MM.1S (cell line): ENCODE data around the gene MAP3K7CL.

Experiments
- DNase-seq: peaks from one replicate; pipeline ENCODE4 v3.0.0-alpha.2; 2015
- H2AFZ ChIP-seq: fragments of 300-600 bp; sonication (generic); 2 replicates; pipeline ENCODE4 v1.6.0; 2016; ENCODE audit warnings: antibody characterized with exemption, low read length
- H3F3A ChIP-seq: fragments of 300-600 bp; sonication (generic); 2 replicates; pipeline ENCODE4 v1.6.1; 2016; ENCODE audit warnings: mild to moderate bottlenecking, antibody characterized with exemption, low read length, moderate library complexity, mixed read lengths; ENCODE audit not compliant: insufficient read depth
- H3K27ac ChIP-seq: fragments of 300-600 bp; sonication (generic); 2 replicates; pipeline ENCODE4 v1.5.1; 2016; ENCODE audit warnings: mild to moderate bottlenecking, low read length
- H3K27me3 ChIP-seq: fragments of 300-600 bp; sonication (generic); replicated peaks from 2 replicates; pipeline ENCODE4 v1.6.0; 2016; ENCODE audit warnings: low read length; ENCODE audit not compliant: insufficient read depth
- H3K36me3 ChIP-seq: fragments of 300-600 bp; sonication (generic); replicated peaks from 2 replicates; pipeline ENCODE4 v1.6.1; 2016; ENCODE audit warnings: mild to moderate bottlenecking, low read length, mixed read lengths; ENCODE audit not compliant: insufficient read depth
- H3K4me1 ChIP-seq: fragments of 300-600 bp; sonication (generic); 2 replicates; pipeline ENCODE4 v1.6.1; 2016; ENCODE audit warnings: low read length, mixed read lengths
- H3K4me2 ChIP-seq: fragments of 300-600 bp; sonication (generic); 2 replicates; pipeline ENCODE4 v1.6.0; 2016; ENCODE audit warnings: low read depth, low read length
- H3K4me3 ChIP-seq: fragments of 300-600 bp; sonication (generic); 2 replicates; pipeline ENCODE4 v1.5.1; 2016; ENCODE audit warnings: low read length, mixed read lengths
- H3K79me2 ChIP-seq: fragments of 300-600 bp; sonication (generic); 2 replicates; pipeline ENCODE4 v1.6.1; 2016; ENCODE audit warnings: mixed run types, low read length, mixed read lengths
- H3K9ac ChIP-seq: fragments of 300-600 bp; sonication (generic); 2 replicates; pipeline ENCODE4 v1.6.1; 2016; ENCODE audit warnings: low read length, mixed read lengths
- H3K9me2 ChIP-seq: fragments of 300-600 bp; sonication (generic); replicated peaks from 2 replicates; pipeline ENCODE4 v1.6.1; 2016; ENCODE audit warnings: mild to moderate bottlenecking, low read length, mixed read lengths; ENCODE audit not compliant: insufficient read depth
- H3K9me3 ChIP-seq: fragments of 300-600 bp; sonication (generic); replicated peaks from 2 replicates; pipeline ENCODE4 v1.6.1; 2016; ENCODE audit warnings: mild to moderate bottlenecking, low read length, mixed read lengths; ENCODE audit not compliant: insufficient read depth
- H4K20me1 ChIP-seq: fragments of 300-600 bp; sonication (generic); 2 replicates; pipeline ENCODE4 v1.6.1; 2016; ENCODE audit warnings: mild to moderate bottlenecking, low read length, moderate library complexity, mixed read lengths; ENCODE audit not compliant: insufficient read depth
- EZH2 ChIP-seq: fragments of 300-600 bp; sonication (generic); optimal IDR thresholded peaks from 2 replicates; pipeline ENCODE3; 2017; ENCODE audit warnings: low read depth, mild to moderate bottlenecking, antibody characterized with exemption, low read length, mixed read lengths
- EZH2phosphoT487 ChIP-seq: fragments of 300-600 bp; sonication (generic); IDR thresholded peaks from 2 replicates; pipeline ENCODE4 v1.6.1; 2018; ENCODE audit warnings: antibody characterized with exemption, low read length
- TF ChIP-seq, protein P1 (sequence below): fragments of 300-600 bp; sonication (generic); IDR thresholded peaks from 2 replicates; pipeline ENCODE4 v1.5.1; 2016; ENCODE audit warnings: antibody characterized with exemption, low read length, mixed read lengths

Gene MAP3K7CL

DNA sequence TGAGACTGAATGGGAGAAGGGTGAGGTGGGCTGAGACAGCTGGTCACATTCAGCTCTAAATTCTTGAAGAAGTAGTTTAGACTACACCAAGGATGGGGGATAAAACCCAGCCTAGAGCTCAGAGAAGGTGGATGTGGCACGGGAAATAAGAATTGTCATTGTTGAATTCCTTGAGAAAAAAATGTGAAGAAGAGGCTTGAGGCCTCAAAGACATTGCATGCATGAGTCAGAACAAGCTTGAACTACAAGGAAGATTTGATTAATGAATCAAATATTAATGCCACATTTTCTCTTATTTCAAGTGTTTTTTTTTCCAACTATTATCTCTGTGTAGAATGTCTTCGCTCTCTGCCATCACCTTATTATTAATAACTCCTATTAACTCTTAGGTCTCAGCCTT lies 58.9 kb downstream of the MAP3K7CL start:
- no peaks in the 10 kb centered on the region for H3K9me2 ChIP-seq
- no peaks in the 10 kb centered on the region for H3F3A ChIP-seq
- no peaks in the 10 kb centered on the region for H3K36me3 ChIP-seq
- no peak overlapping the region for H3K9ac ChIP-seq
- DNase-seq: no peak
- H3K27me3 ChIP-seq: no peaks in the 10 kb centered on the region
- H3K4me2 ChIP-seq: no peak overlapping the region
- TF ChIP-seq, protein P1, sequence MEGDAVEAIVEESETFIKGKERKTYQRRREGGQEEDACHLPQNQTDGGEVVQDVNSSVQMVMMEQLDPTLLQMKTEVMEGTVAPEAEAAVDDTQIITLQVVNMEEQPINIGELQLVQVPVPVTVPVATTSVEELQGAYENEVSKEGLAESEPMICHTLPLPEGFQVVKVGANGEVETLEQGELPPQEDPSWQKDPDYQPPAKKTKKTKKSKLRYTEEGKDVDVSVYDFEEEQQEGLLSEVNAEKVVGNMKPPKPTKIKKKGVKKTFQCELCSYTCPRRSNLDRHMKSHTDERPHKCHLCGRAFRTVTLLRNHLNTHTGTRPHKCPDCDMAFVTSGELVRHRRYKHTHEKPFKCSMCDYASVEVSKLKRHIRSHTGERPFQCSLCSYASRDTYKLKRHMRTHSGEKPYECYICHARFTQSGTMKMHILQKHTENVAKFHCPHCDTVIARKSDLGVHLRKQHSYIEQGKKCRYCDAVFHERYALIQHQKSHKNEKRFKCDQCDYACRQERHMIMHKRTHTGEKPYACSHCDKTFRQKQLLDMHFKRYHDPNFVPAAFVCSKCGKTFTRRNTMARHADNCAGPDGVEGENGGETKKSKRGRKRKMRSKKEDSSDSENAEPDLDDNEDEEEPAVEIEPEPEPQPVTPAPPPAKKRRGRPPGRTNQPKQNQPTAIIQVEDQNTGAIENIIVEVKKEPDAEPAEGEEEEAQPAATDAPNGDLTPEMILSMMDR: no peak
- TF ChIP-seq EZH2: no peak
- no peak for TF ChIP-seq EZH2phosphoT487
- no peak overlapping the region for H2AFZ ChIP-seq
- H4K20me1 ChIP-seq: no peaks in the 10 kb centered on the region
- H3K9me3 ChIP-seq: no peaks in the 10 kb centered on the region
- H3K4me1 ChIP-seq: no peaks in the 10 kb centered on the region
- no peaks in the 10 kb centered on the region for H3K79me2 ChIP-seq
- no peak overlapping the region for H3K27ac ChIP-seq
- H3K4me3 ChIP-seq: no peak overlapping the region

- H3K36me3 ChIP-seq: no peaks in the 10 kb centered on the region
- H3K9ac ChIP-seq: no peak overlapping the region
- H3K27me3 ChIP-seq: no peaks in the 10 kb centered on the region
- H3K9me2 ChIP-seq: no peaks in the 10 kb centered on the region
- no peaks in the 10 kb centered on the region for H4K20me1 ChIP-seq
- no peak overlapping the region for H2AFZ ChIP-seq
- H3K9me3 ChIP-seq: no peaks in the 10 kb centered on the region
- H3K4me2 ChIP-seq: no peak overlapping the region
- no peaks in the 10 kb centered on the region for H3F3A ChIP-seq
- DNase-seq: no peak
- 0 out of 2 replicates have a peak, but pooled peaks cover 5% of the 10 kb centered on the region for H3K4me1 ChIP-seq
- H3K27ac ChIP-seq: no peak overlapping the region
- no peak overlapping the region for H3K4me3 ChIP-seq
- TF ChIP-seq, protein P1: no peak
- TF ChIP-seq EZH2phosphoT487 (no peak), EZH2 (no peak)
- no peaks in the 10 kb centered on the region for H3K79me2 ChIP-seq
Observed at GRCh38 chr21:29190923-29191331, 60.5 kb downstream of the MAP3K7CL start.

DNA sequence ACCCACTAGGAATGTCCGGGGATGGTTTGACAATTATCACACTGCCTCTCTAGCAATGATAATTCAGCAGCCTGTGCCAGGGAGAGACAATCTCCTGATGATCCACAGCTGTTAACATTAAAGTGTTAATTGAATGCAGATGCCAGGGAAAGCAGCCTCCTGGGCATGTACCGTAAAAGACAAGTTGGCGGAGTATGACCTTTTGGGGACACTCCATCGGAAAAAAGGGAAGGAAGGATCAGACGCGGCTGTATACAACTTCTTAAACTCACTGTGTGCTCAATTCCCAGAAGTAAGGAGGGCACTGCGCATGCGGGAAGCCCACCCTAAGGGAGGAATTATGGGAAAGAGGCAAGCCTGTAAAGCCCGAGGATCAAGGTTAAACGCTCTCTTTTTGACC lies 62.6 kb downstream of the MAP3K7CL start:
- Histone ChIP-seq H3K27ac (no peak overlapping the region), H3K4me2 (no peak overlapping the region), H3K9me2 (no peaks in the 10 kb centered on the region), H3K27me3 (no peaks in the 10 kb centered on the region), H3F3A (0 out of 2 replicates have a peak, but pooled peaks cover 6% of the 10 kb centered on the region), H3K36me3 (no peaks in the 10 kb centered on the region), H4K20me1 (no peaks in the 10 kb centered on the region), H3K4me1 (peaks cover 11% of the 10 kb centered on the region), H3K79me2 (no peaks in the 10 kb centered on the region), H3K9me3 (no peaks in the 10 kb centered on the region), H3K4me3 (no peak overlapping the region), H3K9ac (no peak overlapping the region), H2AFZ (no peak overlapping the region)
- no peak for DNase-seq
- TF ChIP-seq, protein P1: no peak
- TF ChIP-seq EZH2: no peak
- no peak for TF ChIP-seq EZH2phosphoT487
